Effector memory CD4-positive, alpha-beta T cell (primary cell): Measurements from ENCODE around the gene ILKAP.

Experiments used
- DNase-seq, 3 donors: peaks; one replicate each; pipeline ENCODE4 v3.0.0-alpha.2; 2020
- H3K27ac ChIP-seq: 2 replicates; pipeline ENCODE4 v1.7.0; 2013; ENCODE audit warnings: mild to moderate bottlenecking, low read length, moderate library complexity; ENCODE audit not compliant: insufficient read depth, poor library complexity, severe bottlenecking
- H3K27me3 ChIP-seq: replicated peaks from 2 replicates; pipeline ENCODE4 v1.7.0; 2013; ENCODE audit warnings: mild to moderate bottlenecking, low read length; ENCODE audit not compliant: insufficient read depth, control insufficient read depth, poor library complexity, severe bottlenecking
- H3K36me3 ChIP-seq: 2 replicates; pipeline ENCODE4 v1.7.0; 2013; ENCODE audit warnings: mild to moderate bottlenecking, low read length, moderate library complexity; ENCODE audit not compliant: control insufficient read depth, insufficient read depth
- H3K4me1 ChIP-seq: 2 replicates; pipeline ENCODE4 v1.7.0; 2013; ENCODE audit warnings: low read length, mild to moderate bottlenecking; ENCODE audit not compliant: control insufficient read depth, insufficient read depth, poor library complexity, severe bottlenecking
- H3K4me3 ChIP-seq: 2 replicates; pipeline ENCODE4 v1.7.0; 2013; ENCODE audit warnings: low read length, low read depth, mild to moderate bottlenecking; ENCODE audit not compliant: insufficient read depth, poor library complexity, severe bottlenecking
- H3K9me3 ChIP-seq: 2 replicates; pipeline ENCODE4 v1.7.0; 2013; ENCODE audit warnings: mild to moderate bottlenecking, low read length, moderate library complexity; ENCODE audit not compliant: control insufficient read depth

The ILKAP gene

DNA sequence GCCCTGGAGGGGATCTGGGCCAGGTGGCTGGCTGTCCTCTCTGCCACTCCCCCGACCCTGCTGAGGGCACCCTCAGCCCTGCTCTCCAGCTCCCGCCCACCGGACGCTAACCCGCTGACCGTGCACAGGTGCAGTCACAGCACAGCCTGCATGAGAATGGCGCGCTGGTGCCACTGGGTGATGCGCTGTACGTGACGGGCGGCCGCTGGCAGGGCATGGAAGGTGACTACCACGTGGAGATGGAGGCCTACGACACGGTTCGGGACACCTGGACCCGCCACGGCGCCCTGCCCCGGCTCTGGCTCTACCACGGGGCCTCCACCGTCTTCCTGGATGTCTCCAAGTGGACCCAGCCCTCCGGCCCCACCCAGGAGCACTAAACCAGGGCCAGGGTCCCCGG lies 52.8 kb downstream of the ILKAP start:
- no peak for DNase-seq
- no peaks in the 10 kb centered on the region for H3K4me1 ChIP-seq
- no peaks in the 10 kb centered on the region for H3K36me3 ChIP-seq
- no peak overlapping the region for H3K27ac ChIP-seq
- H3K4me3 ChIP-seq: no peak overlapping the region
- H3K9me3 ChIP-seq: no peaks in the 10 kb centered on the region
- no peaks in the 10 kb centered on the region for H3K27me3 ChIP-seq

DNA sequence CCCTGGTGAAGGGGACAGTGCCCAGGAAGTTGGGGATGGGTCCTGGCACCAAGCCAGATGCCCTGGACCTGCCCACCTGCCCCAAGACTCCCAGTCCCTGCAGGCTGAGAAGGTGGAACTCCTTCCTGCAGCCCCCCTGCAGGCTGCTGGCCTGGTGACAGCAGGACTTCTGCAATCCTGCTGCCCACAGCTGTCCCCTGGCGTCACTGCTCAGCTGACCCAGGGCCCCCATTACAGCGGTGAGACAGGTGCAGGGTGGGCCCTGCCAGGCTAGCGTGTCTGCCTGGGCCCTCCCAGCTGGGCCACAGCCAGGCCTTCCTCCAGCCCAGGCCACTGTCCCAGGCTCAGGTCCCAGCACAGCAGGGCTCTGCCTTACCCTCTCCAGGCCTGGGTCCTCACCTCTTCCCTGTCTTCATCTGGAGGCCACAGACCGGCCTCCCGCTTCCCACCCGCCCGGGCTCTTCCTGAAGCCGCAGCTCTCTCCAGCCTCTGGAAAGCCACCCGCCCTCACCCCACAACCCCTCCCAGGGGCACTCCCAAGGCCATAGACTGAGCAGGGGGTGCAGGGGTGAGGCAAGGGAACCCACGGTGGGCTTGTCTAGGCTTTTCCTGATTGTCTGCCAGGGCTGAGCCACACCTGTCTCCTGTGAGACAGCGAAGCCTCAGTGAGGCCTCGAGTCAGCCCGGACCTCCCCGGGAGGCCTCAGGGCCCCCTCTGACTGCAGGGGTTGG lies 53.5 kb downstream of the ILKAP start:
- H3K4me1 ChIP-seq: no peaks in the 10 kb centered on the region
- no peaks in the 10 kb centered on the region for H3K27me3 ChIP-seq
- H3K4me3 ChIP-seq: no peak overlapping the region
- H3K36me3 ChIP-seq: no peaks in the 10 kb centered on the region
- H3K27ac ChIP-seq: no peak overlapping the region
- DNase-seq: no peak
- no peaks in the 10 kb centered on the region for H3K9me3 ChIP-seq

GRCh38 chr2:238148981-238149380 lies 54.5 kb downstream of the ILKAP start:
- H3K9me3 ChIP-seq: no peaks in the 10 kb centered on the region
- no peak for DNase-seq

DNA sequence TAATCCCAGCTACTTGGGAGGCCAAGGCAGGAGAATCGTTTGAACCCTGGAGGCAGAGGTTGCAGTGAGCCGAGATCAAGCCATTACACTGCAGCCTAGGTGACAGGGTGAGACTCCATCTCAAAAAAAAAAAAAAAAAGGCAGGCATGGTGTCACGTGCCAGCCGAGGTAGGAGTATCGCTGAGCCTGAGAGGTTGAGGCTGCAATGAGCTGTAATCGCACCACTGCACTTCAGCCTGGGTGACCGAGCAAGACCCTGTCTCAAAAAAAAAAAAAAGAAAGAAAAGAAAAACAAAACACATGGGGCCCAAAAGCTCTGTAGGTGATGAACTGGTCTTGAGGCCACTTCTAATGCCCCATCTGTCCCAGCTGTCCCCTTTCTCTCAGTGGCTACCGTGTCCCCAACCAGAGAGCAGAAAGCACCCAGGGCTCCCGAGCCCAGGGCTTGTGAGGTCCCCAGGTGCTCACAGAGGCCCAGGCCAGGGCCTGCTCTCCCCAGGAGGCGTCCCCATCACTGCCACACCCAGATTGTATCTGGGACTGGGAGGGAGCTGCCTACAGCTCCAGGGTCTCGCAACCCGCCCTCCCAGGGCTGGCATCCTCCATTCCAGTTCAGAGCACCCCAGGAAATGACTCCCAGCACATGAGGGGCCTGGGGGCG lies 56.5 kb downstream of the ILKAP start:
- H3K36me3 ChIP-seq: no peaks in the 10 kb centered on the region
- no peaks in the 10 kb centered on the region for H3K9me3 ChIP-seq
- H3K4me1 ChIP-seq: no peaks in the 10 kb centered on the region
- no peak overlapping the region for H3K4me3 ChIP-seq
- DNase-seq: no peak
- no peaks in the 10 kb centered on the region for H3K27me3 ChIP-seq
- no peak overlapping the region for H3K27ac ChIP-seq

More at GRCh38 chr2:238148981-238149380, 54.5 kb downstream of the ILKAP start:
- no peaks in the 10 kb centered on the region for H3K4me1 ChIP-seq
- no peak overlapping the region for H3K4me3 ChIP-seq
- no peaks in the 10 kb centered on the region for H3K27me3 ChIP-seq
- H3K36me3 ChIP-seq: no peaks in the 10 kb centered on the region
- H3K27ac ChIP-seq: no peak overlapping the region

DNA sequence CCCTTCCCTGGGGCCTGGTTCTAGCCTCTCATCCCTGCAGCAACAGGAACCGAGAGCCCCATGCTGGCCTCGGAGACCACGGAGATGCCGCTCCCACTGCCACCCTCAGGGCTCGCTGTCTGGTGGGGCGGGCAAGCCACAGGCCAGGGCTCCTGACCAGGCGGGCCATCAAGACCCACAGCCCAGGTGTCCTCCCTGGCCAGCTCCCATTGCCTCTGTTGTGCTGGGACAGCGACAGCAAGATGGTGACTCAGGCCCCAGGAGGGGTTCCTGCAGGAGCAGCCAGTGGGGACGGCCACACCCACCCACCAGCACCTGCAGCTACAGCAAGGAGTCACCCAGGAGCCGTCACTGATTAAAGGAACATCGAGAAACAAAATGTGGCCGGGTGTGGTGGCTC lies 57.6 kb downstream of the ILKAP start:
- Histone ChIP-seq H3K9me3 (no peaks in the 10 kb centered on the region), H3K4me3 (no peak overlapping the region), H3K27me3 (no peaks in the 10 kb centered on the region), H3K36me3 (no peaks in the 10 kb centered on the region), H3K4me1 (peaks cover 4% of the 10 kb centered on the region), H3K27ac (no peak overlapping the region)
- DNase-seq: no peak

DNA sequence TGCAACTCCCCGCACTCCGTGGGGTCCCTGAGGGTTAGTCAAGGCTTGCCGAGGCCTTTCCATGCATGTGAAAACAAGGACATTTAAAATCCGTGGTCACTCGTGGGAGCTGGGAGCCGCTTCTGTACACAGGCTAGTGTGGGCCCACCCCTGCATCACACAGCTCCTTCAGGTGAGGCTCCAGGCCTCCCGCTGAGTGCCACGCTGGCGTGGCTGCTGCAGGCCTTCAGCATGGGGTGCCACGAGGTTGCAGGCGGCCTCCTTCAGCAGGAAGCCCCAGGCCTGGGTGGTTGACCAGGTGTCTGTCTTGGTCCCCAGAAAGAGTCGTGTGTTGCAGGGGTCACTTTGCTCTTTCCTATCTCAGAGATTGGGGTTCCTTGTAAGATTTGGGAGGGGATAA lies 58.4 kb downstream of the ILKAP start:
- no peak overlapping the region for H3K4me3 ChIP-seq
- no peaks in the 10 kb centered on the region for H3K9me3 ChIP-seq
- peaks cover 4% of the 10 kb centered on the region for H3K4me1 ChIP-seq
- no peak overlapping the region for H3K27ac ChIP-seq
- no peak for DNase-seq
- H3K36me3 ChIP-seq: no peaks in the 10 kb centered on the region
- no peaks in the 10 kb centered on the region for H3K27me3 ChIP-seq

GRCh38 chr2:238144262-238144661 lies 59.2 kb downstream of the ILKAP start:
- Histone ChIP-seq H3K36me3 (no peaks in the 10 kb centered on the region), H3K27ac (no peak overlapping the region), H3K27me3 (no peaks in the 10 kb centered on the region), H3K9me3 (no peaks in the 10 kb centered on the region), H3K4me1 (peaks cover 7% of the 10 kb centered on the region), H3K4me3 (no peak overlapping the region)
- no peak for DNase-seq

GRCh38 chr2:238143239-238143951 lies 60.1 kb downstream of the ILKAP start:
- H3K4me1 ChIP-seq: peaks cover 7% of the 10 kb centered on the region
- no peaks in the 10 kb centered on the region for H3K36me3 ChIP-seq
- H3K9me3 ChIP-seq: no peaks in the 10 kb centered on the region
- DNase-seq: no peak
- H3K27me3 ChIP-seq: no peaks in the 10 kb centered on the region
- no peak overlapping the region for H3K4me3 ChIP-seq
- no peak overlapping the region for H3K27ac ChIP-seq

DNA sequence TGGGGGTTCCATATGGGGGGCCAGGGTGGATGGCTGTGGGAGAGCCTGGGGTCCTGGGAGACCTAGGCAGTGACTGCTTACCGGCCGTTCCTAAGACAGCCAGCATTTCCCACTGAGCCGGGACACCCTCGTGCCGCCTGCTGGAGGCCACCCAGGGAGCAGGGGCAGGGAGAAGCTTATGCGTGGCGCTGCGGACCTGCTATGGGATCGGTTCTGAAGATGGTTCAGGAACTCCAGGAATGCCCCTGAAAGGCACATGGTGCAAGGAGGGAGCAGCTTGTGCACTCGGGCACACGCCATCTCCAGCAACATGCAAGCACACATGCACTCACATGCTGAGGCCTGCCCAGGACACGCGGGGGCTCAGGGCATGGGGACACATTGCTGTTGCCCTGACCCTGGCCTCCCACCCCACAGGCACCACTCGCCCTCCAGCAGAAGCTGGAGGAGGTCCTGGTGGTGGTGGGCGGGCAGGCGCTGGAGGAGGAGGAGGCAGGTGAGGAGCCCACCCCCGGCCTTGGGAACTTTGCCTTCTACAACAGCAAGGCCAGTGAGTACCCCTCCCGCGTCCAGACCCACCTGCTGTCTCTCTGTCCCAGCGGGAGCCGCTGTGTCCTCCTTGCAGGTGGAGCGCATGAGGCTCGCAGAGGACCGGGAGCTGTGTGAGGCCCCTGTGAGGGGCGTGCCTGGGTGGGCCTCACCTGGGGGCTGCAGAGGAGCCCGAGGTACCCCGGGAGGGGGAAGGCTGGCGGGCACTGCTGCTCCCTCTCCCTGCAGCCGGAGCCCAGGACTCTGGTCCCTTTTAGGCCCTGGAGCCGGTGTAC lies 60.9 kb downstream of the ILKAP start:
- DNase-seq: no peak
- no peak overlapping the region for H3K4me3 ChIP-seq
- no peak overlapping the region for H3K27ac ChIP-seq
- H3K4me1 ChIP-seq: peaks cover 7% of the 10 kb centered on the region
- no peaks in the 10 kb centered on the region for H3K36me3 ChIP-seq
- no peaks in the 10 kb centered on the region for H3K27me3 ChIP-seq
- no peaks in the 10 kb centered on the region for H3K9me3 ChIP-seq
